ENCODE data around the gene TXNDC5.
"Not testable (repeated sequence)": the region's sequence is repeated elsewhere in the genome, so short reads cannot be mapped to it uniquely, and the experiment has no call there.

- not testable (repeated sequence) for TF ChIP-seq CTCF, POLR2A (IDR thresholded peaks at IDR 0.05)
These were observed 18.2 kb downstream of the TXNDC5 start for GRCh38 chr6:7892367-7892766.

Data from prostate gland (tissue), 2 donors.